CD4-positive, alpha-beta T cell treated with Interleukin-15 for 4 hours (primary cell): ENCODE data around the gene C6orf136.

Source experiments
- DNase-seq: peaks from one replicate; pipeline ENCODE4 v3.0.0-alpha.2; 2020; ENCODE audit warnings: low spot score

The C6orf136 gene

GRCh38 chr6:30615958-30616810 lies 30.7 kb upstream of the C6orf136 start:
- DNase-seq, result peak; percentile 57

- peak; percentile 100 for DNase-seq
Measured at GRCh38 chr6:30616811-30617564, 29.9 kb upstream of the C6orf136 start, which contains the start of gene PPP1R10. Gene PPP1R10 (minus strand): TSS chr6:30617243. CDS start chr6:30609944, 7,299 bp downstream.

DNA sequence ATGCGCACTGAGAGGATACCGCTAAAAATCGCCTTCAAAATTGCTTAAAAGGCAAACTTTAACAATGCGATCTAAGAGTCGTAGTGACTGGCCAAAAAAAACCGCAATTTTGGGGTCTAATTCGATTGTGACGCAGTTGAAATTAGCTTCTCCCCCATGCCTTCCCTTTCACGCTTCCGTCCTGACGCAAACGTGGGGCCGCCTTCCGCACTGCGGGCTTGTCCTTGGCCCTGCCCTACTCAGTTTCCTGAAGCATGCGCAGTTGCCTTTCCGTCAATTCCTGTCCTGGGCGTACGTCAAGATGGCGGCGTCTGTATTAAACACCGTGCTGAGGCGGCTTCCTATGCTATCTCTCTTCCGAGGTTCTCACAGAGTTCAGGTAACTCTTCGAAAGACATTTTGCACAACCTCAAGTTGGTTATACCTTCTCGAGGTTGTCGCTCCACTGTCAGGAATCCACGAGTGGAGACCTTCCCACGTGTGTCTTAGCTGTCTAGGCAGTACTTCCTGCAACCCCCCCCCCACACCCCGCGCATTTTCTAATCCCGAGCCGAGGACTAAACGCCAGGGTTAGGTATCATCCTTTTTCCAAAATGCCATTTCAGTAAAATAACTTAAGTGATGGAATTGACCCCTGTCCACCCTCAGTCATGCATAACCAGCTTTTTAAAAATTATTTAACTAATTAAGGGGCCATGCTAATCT lies 29.2 kb upstream of the C6orf136 start, which contains the start of gene MRPS18B:
Gene MRPS18B (plus strand): TSS at position 276 of the 705 bp plus-strand sequence. CDS start 26 bp downstream, at position 302.
- DNase-seq, result peak; percentile 99

DNA sequence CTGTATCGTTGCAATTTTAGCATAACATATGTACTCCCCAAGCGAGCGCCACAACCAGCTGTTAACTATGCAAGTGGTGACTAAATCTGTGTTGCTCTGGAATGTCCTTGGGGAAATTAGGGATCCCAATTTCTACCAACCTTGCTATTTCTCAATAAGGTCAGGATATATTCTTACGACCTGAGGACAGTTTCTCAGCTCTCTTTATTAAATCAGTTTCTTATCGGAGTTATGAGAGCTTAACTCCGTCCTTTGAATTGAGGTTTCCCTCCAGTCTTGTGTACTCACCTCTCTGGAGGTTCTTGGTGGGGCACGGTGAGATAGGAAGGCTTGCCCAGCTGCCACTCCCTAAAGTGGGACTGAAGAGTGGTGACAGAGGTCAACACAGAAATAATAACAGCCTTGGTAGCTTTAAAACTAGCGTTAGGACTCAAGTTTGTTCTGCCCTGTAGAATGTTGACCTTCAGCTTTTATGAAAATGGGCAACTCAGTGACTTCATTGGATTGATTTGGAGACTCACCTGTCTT lies 28.6 kb upstream of the C6orf136 start:
- no peak for DNase-seq

- no peak for DNase-seq
Measured at GRCh38 chr6:30619561-30619960, 27.4 kb upstream of the C6orf136 start.

DNA sequence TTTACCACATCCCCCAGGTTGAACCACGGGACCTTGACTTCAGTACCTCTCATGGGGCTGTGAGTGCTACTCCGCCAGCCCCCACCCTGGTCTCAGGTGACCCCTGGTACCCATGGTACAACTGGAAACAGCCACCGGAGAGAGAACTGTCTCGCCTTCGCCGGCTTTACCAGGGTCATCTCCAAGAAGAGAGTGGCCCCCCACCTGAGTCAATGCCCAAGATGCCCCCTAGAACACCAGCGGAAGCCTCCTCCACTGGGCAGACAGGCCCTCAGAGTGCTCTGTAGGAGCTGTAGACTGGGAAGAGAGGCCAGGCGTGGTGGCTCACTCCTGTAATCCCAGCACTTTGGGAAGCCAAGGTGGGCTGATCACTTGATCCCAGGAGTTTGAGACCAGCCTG lies 21.4 kb upstream of the C6orf136 start:
- no peak for DNase-seq

- DNase-seq, result peak; percentile 87
Measured at GRCh38 chr6:30626484-30627366, 20.2 kb upstream of the C6orf136 start, which contains the start of gene ATAT1. Gene ATAT1 (plus strand): TSS chr6:30626874.

DNA sequence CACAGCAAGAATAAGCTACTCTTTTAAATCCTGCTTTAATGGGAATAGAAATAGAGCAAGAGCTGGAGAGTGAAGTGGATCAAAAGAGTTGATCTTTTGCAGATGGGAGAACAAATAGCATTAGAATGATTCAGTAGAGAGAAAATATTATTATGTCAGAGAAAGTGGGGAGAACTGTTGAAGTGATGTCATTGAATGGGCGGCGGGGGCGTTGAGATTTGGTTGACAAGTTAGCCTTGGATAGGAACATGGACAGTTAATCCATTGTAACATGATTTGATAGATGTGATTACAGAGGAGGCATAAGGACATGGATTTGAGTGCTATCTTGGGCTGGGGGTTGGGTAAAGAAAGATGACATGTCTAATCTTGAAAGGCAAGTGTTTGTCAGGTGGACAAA lies 11.1 kb upstream of the C6orf136 start:
- no peak for DNase-seq

DNA sequence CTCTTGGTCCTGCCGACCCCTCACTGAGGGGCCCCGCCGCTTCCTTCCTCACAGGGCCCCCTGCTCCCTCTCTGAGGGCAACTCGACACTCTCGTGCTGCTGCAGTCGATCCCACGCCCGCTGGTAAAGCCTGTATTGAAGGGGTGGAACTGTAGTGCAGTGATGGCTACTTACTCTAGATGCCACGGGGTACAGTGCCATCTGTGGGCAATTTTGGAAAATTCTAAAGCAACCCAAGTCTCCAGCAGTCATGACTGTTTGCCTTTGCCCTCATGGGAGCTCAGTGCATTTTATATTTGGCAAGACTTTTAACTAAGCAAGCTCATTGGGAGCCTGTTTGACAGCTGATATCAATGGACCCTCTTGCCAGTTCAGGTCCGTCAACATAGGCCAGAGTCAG lies 6.5 kb upstream of the C6orf136 start:
- DNase-seq, result no peak

DNA sequence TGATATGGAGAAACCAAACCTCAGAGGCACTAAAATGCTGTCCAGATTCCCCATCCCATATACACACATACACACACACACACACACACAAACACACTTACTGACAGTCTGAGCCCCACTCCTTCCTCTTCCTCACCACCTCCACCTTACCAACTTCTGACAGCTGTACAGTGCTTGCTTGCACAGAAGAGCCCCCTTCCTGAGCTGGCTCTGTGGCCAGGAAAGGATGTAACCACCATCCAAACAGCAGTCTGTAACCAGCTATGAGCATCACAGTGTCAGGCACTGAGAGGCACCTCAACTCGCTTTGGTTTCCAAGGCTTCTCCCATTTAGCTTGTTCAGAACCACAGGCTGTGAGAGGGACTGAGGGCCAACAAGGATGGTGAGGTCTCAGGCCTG lies 5.9 kb upstream of the C6orf136 start:
- DNase-seq, result no peak

DNA sequence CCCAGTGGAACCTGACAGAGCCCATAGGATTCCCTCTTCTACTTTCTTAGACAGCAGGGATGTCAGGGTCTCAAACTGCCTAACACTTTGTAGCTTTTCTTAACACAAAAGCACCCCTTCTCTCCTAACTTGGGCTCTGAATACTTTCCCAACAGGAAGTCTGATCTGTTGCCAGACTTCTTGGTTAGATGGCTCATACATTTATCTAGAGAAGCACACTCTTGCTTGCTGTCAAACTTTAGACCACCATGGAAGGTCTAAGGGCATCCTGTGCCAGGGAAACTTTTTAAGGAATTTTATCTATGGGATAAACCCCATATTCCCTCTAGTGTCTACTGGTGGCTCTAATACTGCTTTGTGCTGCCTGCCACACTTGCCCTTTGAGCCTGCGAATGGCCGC lies 3.3 kb upstream of the C6orf136 start:
- no peak for DNase-seq

DNA sequence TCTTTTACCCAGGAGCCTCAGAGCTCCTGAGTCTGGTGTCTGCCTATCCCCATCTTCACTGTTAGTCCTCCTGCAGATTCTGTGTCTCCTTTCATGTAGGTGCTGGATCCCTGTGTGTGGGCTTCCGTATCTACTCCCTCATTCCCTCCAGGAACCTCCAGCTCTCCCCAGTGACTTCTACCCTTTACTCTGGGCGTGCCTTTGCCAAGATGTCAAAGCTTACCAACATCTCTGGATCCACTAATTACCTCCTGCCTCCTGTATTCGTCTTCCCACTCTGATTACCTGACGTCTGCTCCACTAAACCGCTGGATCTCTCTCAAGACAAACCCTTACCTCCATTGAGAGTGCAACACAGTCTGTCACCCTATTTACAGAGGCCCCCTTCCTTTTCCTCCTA lies 2.2 kb upstream of the C6orf136 start:
- no peak for DNase-seq

- DNase-seq, result no peak
Measured at GRCh38 chr6:30645989-30646388, 944 bp upstream of the C6orf136 start.

DNA sequence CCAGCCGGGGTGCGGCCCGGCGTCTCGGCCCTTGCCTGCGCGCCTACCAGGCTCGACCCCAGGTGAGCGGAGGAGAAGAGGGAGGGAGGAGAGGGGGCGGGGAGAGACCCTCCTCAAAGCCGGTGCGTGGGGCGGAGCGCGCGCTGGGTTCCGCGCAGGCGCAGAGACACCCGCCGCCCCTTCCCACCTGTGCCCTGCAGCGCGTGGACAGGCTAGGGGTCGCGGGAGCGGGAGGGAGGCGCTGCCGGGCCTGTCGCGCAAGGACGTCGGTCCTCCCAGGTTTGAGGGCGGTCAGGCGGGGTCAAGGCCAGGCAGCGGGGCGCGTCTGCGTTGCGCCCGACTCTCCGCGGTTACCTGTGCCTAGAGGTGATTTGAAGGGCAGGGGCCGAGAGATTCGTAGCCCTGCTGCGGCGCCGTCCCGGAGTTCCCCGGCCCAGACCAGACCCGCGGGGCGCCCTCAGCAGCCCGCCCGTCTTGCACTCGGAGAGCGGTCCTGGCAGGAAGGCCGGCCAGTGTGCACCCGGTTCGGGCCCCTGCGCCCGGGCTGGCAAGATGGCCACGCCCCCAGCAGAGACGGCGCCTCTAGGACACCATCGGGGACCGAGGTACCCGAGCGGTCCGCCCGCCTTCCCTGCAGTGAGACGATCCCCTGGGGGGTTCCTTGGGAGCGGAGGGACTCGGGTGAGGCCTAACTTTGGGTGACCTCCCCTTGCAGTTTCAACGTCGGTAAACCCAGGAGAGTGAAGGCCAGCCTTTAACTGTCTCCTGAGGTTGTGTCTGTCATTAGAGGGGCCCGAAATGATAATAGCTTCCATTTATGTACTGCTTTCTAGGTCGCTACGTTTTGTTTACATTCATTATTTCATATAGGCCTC lies 546 bp downstream of the C6orf136 start:
- DNase-seq, result peak; percentile 62

- DNase-seq, result no peak
Measured at GRCh38 chr6:30651143-30651542, 4.2 kb downstream of the C6orf136 start.

- no peak for DNase-seq
Measured at GRCh38 chr6:30654798-30655742, 8.1 kb downstream of the C6orf136 start.

- no peak for DNase-seq
Measured at GRCh38 chr6:30655743-30656094, 8.8 kb downstream of the C6orf136 start.

GRCh38 chr6:30656513-30656912 lies 9.6 kb downstream of the C6orf136 start:
- no peak for DNase-seq

- DNase-seq, result no peak
Measured at GRCh38 chr6:30657454-30657853, 10.5 kb downstream of the C6orf136 start.
